ENCODE measurements around the gene SERPINE3. TPM values are rescaled to one million over a fixed set of nuclear protein-coding genes. Genes with fewer than 3 reads are reported as not detected.

Gene SERPINE3
- total and polyA plus RNA-seq, 2 donors (not counting 1 experiment from before 2014, with no cell fraction given) = not detected

- no peak overlapping the region for H3K4me2 ChIP-seq (ENCODE audit: extremely low read depth, insufficient read depth, low read length)
- H3K36me3 ChIP-seq (ENCODE audit: control insufficient read depth, insufficient read depth, low read length) = no peaks in the 10 kb centered on the region
- TF ChIP-seq EZH2 (IDR thresholded peaks at IDR 0.05; ENCODE audit: low read length, missing control alignments) (no peak), CTCF (conservative IDR thresholded peaks at IDR 0.05 in 1 of 2, IDR thresholded peaks at IDR 0.05 in 1 of 2; ENCODE audit: low read depth in 1 of 2, low read length in 2 of 2) (no peak)
- H3K4me3 ChIP-seq (replicated peaks in 1 of 4; ENCODE audit: control extremely low read depth in 1 of 4, insufficient read depth in 1 of 4, low read depth in 3 of 4, low read length in 4 of 4) = no peak overlapping the region
- no peak overlapping the region for H3K9ac ChIP-seq (ENCODE audit: insufficient read depth, low read length)
- no peak for DNase-seq (ENCODE audit: low read depth in 2 of 2)
- no peaks in the 10 kb centered on the region for H3K79me2 ChIP-seq (ENCODE audit: control insufficient read depth, insufficient read depth, low read length)
- no peaks in the 10 kb centered on the region for H3K4me1 ChIP-seq (ENCODE audit: control insufficient read depth, extremely low read depth, insufficient read depth, low read length)
- H3K27ac ChIP-seq (ENCODE audit: insufficient read depth, low read length) = no peak overlapping the region
- no peaks in the 10 kb centered on the region for H3K9me3 ChIP-seq (ENCODE audit: control insufficient read depth, insufficient read depth, low read depth, low read length)
- no peaks in the 10 kb centered on the region for H4K20me1 ChIP-seq (ENCODE audit: control insufficient read depth, extremely low read depth, insufficient read depth, low read length)
- no peak overlapping the region for H2AFZ ChIP-seq (ENCODE audit: low read length)
- H3K27me3 ChIP-seq (ENCODE audit: control insufficient read depth, insufficient read depth, low read length) = peaks cover 4% of the 10 kb centered on the region
Observed at GRCh38 chr13:51321836-51322235, 17.7 kb upstream of the SERPINE3 start.

- Histone ChIP-seq H3K27me3 (ENCODE audit: control insufficient read depth, insufficient read depth, low read length) (peaks cover 4% of the 10 kb centered on the region), H3K36me3 (ENCODE audit: control insufficient read depth, insufficient read depth, low read length) (no peaks in the 10 kb centered on the region), H3K4me3 (replicated peaks in 1 of 4; ENCODE audit: control extremely low read depth in 1 of 4, insufficient read depth in 1 of 4, low read depth in 3 of 4, low read length in 4 of 4) (no peak overlapping the region), H3K4me2 (ENCODE audit: extremely low read depth, insufficient read depth, low read length) (no peak overlapping the region), H3K9me3 (ENCODE audit: control insufficient read depth, insufficient read depth, low read depth, low read length) (no peaks in the 10 kb centered on the region), H3K27ac (ENCODE audit: insufficient read depth, low read length) (no peak overlapping the region), H2AFZ (ENCODE audit: low read length) (no peak overlapping the region), H3K79me2 (ENCODE audit: control insufficient read depth, insufficient read depth, low read length) (no peaks in the 10 kb centered on the region), H4K20me1 (ENCODE audit: control insufficient read depth, extremely low read depth, insufficient read depth, low read length) (no peaks in the 10 kb centered on the region), H3K4me1 (ENCODE audit: control insufficient read depth, extremely low read depth, insufficient read depth, low read length) (no peaks in the 10 kb centered on the region), H3K9ac (ENCODE audit: insufficient read depth, low read length) (no peak overlapping the region)
- TF ChIP-seq CTCF (conservative IDR thresholded peaks at IDR 0.05 in 1 of 2, IDR thresholded peaks at IDR 0.05 in 1 of 2; ENCODE audit: low read depth in 1 of 2, low read length in 2 of 2) (no peak), EZH2 (IDR thresholded peaks at IDR 0.05; ENCODE audit: low read length, missing control alignments) (no peak)
- DNase-seq (ENCODE audit: low read depth in 2 of 2) = no peak
Observed at GRCh38 chr13:51322826-51323225, 16.7 kb upstream of the SERPINE3 start.

GRCh38 chr13:51323824-51324511 is 15.5 kb upstream of the SERPINE3 start:
- DNase-seq (ENCODE audit: low read depth in 2 of 2) = no peak
- Histone ChIP-seq H3K4me1 (ENCODE audit: control insufficient read depth, extremely low read depth, insufficient read depth, low read length) (no peaks in the 10 kb centered on the region), H2AFZ (ENCODE audit: low read length) (no peak overlapping the region), H3K27me3 (ENCODE audit: control insufficient read depth, insufficient read depth, low read length) (peaks cover 4% of the 10 kb centered on the region), H3K79me2 (ENCODE audit: control insufficient read depth, insufficient read depth, low read length) (no peaks in the 10 kb centered on the region), H3K9ac (ENCODE audit: insufficient read depth, low read length) (no peak overlapping the region), H3K36me3 (ENCODE audit: control insufficient read depth, insufficient read depth, low read length) (no peaks in the 10 kb centered on the region), H3K4me3 (replicated peaks in 1 of 4; ENCODE audit: control extremely low read depth in 1 of 4, insufficient read depth in 1 of 4, low read depth in 3 of 4, low read length in 4 of 4) (no peak overlapping the region), H4K20me1 (ENCODE audit: control insufficient read depth, extremely low read depth, insufficient read depth, low read length) (no peaks in the 10 kb centered on the region), H3K27ac (ENCODE audit: insufficient read depth, low read length) (no peak overlapping the region), H3K4me2 (ENCODE audit: extremely low read depth, insufficient read depth, low read length) (no peak overlapping the region), H3K9me3 (ENCODE audit: control insufficient read depth, insufficient read depth, low read depth, low read length) (no peaks in the 10 kb centered on the region)
- no peak for TF ChIP-seq EZH2 (IDR thresholded peaks at IDR 0.05; ENCODE audit: low read length, missing control alignments)
- TF ChIP-seq CTCF (conservative IDR thresholded peaks at IDR 0.05 in 1 of 2, IDR thresholded peaks at IDR 0.05 in 1 of 2; ENCODE audit: low read depth in 1 of 2, low read length in 2 of 2) = no peak
